HG02938 (cell line): ENCODE data around the gene SUGP1.
"Not testable (repeated sequence)": the region's sequence is repeated elsewhere in the genome, so short reads cannot be mapped to it uniquely, and the experiment has no call there.

Experiments
- ATAC-seq: cut with Tn5 transposase; IDR thresholded peaks from one replicate; pipeline ENCODE4 v1.9.1; 2021; ENCODE audit warnings: mild to moderate bottlenecking, moderate library complexity; ENCODE audit not compliant: unreplicated experiment

Gene SUGP1

GRCh38 chr19:19268453-19269385, 51.6 kb downstream of the SUGP1 start:
- no peak for ATAC-seq

GRCh38 chr19:19267305-19267704, 53.0 kb downstream of the SUGP1 start:
- ATAC-seq, result no peak

DNA sequence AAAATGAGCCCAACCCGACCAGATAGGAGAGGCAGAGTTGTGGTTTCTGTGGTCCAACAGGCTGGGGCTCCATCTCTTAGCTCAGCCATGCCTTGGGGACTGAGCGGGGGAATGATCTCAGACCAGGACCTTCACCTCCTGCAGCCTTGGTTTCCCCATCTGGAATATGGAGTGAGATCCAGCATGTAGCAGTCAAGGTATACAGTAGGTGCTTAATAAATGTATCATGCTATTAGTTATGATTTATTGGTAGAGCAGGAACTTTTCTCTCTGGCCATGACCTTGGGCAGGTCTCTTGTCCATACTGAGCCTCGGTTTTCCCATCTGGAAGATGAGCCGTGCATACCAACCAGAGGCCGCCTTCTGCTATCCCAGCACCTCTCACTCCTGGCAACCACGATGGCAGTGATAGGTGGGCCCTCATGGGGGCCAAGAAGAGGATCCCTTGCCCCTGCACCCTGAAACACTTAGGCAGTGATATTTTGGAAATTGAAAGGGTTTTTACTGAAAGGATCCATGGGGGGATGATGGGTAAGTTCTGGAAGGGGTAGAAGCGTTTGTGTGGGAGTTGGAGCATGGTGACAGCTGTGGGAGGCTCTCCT, 56.3 kb downstream of the SUGP1 start:
- ATAC-seq, result no peak

DNA sequence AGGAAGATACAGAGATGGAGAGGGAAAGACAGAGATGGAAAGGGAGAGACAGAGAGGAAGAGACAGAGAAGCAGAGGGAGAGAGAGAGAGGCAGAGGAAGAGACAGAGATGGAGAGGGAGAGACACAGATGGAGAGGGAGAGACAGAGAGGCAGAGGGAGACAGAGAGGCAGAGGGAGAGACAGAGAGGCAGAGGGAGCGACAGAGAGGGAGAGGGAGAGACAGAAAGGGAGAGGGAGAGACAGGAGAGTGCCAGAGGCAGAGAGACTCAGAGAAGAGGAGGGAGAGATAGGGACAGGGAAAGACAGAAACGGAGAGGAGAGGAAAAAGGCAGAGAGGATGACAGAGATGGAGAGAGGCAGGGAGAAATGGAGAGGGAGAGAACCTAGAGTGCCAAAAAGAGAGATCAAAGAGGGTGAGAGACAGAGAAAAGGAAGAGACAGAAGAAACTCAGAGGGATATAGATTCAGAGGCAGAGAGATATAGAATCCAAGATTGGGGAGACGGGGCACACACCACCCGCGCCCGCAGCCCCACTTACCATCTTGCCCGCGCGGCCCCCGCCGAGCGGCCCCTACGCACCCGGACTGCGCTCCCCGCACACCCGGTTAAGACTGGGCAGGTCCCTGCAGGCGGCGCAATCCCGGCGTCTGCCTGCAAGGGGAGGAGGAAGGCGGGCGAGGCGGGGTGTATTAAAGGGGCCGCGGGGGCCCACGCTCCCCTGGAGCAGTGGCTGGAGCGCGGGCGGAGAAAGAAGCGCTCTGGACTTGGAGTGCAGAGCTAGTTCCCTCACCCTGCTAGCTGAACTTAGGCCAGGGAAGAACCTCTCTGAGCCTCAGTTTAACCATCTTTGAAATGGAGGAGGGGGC, 57.9 kb downstream of the SUGP1 start:
- ATAC-seq, result no peak

GRCh38 chr19:19261350-19262189, 58.7 kb downstream of the SUGP1 start:
- ATAC-seq, result no peak

DNA sequence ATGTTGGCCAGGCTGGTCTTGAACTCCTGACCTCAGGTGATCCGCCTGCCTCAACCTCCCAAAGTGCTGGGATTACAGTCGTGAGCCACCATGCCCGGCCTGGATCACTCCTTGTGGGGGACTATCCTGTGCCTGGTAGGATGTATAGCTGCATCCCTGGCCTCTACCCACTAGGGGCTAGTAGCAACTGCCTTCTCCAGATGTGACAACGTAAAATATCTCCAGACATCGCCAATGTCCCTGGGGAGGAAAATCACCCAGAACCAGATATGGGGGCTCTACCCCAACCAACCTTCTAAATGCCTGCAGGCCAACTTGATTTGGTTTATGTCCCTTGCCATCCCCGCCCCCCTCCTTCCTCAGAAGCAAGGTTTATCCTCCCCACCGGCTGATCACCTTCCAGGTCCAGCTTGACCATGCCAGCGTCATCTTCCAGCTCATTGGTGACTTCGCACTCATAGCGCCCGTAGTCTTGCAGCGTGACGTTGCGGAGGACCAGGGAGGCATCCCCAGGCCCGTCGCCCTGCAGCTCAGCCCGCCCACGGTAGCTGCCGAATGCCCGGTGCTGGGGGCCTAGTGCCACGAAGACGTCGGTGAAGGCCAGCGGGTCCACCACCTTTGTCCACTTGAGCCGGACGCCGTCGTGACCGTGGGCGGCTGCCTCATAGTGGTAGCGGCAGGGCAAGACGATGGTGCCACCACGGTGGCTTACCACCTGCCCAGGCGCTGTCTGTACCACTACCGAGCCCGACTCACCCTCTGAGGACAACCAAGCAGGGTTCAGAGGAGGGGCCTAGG, 59.7 kb downstream of the SUGP1 start:
- no peak for ATAC-seq

DNA sequence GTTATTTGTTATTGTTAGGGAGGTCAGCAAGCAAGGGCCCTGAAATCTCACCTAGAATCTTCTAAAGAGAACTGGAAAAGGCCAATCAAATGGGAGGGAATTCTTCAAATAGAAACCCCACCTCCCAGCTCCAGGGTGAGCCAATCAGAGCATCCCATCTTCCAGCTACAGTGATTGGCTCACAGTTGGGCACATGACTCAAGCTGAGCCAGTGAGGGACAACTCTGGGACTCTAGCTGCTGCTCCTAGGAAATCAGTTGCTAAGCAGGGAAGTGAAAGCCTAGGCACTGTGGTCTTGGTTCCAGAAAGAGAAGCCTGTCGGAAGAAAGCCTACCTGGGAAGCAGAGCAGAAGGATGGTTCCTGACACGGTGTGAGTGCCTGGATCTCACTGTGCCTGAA, 60.6 kb downstream of the SUGP1 start:
- no peak for ATAC-seq

GRCh38 chr19:19258589-19259338, 61.5 kb downstream of the SUGP1 start:
- ATAC-seq, result no peak

GRCh38 chr19:19257836-19258588, 62.3 kb downstream of the SUGP1 start:
- ATAC-seq, result no peak

DNA sequence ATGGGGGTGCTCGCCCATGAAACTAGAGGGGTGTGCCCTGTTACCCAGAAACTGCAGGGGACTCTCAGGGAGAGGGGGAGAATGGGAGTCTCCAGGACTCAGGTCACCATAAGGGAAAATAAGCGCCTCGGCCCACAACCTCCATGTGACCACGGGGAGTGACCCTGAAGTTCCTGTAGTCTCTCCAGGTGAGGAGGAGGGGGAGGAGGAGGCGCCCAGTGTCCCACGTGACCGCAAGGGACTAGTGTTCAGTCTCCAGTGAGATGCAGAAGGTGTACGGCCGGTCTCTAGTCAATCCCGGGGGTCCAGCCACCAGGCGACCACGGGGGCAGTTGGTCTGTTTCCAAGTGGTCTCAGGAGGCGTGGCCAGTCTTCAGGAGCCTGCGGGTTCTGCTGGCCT, 63.2 kb downstream of the SUGP1 start:
- no peak for ATAC-seq

- no peak for ATAC-seq
These were observed 64.0 kb downstream of the SUGP1 start for GRCh38 chr19:19256072-19256969.

GRCh38 chr19:19253409-19253808, 66.9 kb downstream of the SUGP1 start:
- ATAC-seq, result not testable (repeated sequence)

- no peak for ATAC-seq
These were observed 70.0 kb downstream of the SUGP1 start for GRCh38 chr19:19250196-19250801.

DNA sequence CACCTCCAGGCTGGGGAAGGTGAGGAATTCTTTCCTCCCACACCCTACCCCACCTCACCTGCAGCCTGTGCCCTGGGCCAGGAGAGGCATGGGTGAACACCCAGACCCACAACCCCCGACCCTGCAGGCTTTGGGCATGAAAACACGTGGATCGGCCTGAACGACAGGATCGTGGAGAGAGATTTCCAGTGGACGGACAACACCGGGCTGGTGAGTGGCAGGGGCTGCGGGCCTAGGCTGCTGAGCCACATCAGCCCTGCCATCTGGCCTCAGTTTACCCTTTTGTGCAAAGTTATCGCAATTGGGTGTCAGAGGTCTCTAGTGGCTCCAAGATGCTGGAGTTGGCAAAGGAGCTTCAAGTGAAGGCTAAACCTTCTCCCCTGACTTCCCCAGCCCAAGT, 79.8 kb downstream of the SUGP1 start:
- no peak for ATAC-seq

GRCh38 chr19:19239675-19240074, 80.6 kb downstream of the SUGP1 start:
- no peak for ATAC-seq

DNA sequence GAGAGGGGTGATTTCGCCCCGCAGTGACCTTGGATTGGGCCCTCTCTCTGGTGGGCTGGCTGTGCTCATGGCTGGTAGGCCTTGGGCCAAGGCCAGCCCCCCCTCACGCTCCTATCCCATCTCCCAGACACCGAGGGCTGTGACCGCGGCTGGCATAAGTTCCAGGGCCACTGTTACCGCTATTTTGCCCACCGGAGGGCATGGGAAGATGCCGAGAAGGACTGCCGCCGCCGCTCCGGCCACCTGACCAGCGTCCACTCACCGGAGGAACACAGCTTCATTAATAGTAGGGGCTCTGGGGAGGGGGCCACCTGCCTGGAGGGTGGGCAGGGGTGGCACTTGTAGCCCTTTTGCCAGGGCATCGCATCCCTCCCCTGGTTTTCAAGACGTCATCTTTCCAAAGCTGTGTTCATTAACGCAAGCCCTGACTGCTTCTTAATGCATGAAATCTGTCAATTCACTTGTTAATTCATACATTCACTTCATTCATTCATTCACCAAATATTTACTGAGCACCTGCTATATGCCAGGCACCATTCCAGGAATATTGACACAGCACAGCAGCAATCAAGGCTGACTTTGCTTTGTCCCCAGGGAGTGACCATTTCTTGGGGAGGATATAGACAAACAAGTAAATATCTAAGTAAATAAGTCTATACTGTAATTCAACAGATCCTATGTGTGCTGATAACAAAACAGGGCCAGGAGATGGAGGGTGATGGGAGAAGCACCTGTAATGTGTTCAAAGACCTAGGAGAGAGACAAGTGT, 82.0 kb downstream of the SUGP1 start:
- no peak for ATAC-seq
